ENCODE data around the gene EXOC4.

GRCh38 chr7:134014935-134015334, 762.1 kb downstream of the EXOC4 start:
- TF ChIP-seq CTCF (IDR thresholded peaks at IDR 0.05; ENCODE audit: low read length), result no peak
- no peak for TF ChIP-seq EZH2 (IDR thresholded peaks at IDR 0.05; ENCODE audit: borderline replicate concordance, low read length)

Measured in OCI-LY1 (cell line).